Measurements from ENCODE around the gene HOXC9.

Gene HOXC9

GRCh38 chr12:53976172-53976822 lies 23.7 kb upstream of the HOXC9 start:
- DNase-seq: no peak

DNA sequence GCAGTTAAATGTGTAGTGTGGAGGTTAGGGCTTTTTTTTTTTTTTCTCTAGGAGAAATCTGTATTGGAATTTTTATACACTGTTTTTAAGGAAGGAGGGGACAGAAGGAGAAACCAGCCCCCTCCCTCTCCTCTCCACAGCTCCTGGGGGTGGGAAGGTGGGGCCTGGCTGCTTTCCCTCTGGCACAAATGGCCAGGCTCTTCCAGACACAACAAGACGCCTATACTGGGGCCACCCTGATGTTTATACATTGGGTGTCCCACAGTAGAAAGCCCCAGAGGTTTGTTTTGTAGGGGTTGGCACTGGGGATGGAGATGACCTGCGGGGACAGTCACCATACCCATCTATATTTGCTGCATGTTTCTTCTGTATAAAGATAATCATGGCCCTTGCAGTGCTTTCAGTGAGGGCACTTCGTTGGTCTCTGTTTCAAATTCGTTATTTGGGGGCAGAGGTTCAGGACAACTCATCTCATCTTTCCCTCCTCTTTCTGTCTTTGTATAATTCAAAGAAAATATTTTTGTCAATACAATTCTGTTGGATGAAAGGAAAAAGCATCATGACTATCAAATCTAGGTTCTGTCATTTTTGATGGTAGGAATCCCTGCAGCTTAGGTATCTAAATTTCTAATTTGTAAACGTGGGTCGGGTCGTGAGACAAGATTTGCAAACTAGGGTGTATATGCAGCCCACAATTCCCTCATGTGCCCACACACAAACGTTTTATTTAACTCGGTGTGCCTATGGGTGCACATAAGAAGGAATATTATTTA lies 23.0 kb upstream of the HOXC9 start:
- DNase-seq: no peak

GRCh38 chr12:53977596-53978445 lies 22.1 kb upstream of the HOXC9 start:
- no peak for DNase-seq

DNA sequence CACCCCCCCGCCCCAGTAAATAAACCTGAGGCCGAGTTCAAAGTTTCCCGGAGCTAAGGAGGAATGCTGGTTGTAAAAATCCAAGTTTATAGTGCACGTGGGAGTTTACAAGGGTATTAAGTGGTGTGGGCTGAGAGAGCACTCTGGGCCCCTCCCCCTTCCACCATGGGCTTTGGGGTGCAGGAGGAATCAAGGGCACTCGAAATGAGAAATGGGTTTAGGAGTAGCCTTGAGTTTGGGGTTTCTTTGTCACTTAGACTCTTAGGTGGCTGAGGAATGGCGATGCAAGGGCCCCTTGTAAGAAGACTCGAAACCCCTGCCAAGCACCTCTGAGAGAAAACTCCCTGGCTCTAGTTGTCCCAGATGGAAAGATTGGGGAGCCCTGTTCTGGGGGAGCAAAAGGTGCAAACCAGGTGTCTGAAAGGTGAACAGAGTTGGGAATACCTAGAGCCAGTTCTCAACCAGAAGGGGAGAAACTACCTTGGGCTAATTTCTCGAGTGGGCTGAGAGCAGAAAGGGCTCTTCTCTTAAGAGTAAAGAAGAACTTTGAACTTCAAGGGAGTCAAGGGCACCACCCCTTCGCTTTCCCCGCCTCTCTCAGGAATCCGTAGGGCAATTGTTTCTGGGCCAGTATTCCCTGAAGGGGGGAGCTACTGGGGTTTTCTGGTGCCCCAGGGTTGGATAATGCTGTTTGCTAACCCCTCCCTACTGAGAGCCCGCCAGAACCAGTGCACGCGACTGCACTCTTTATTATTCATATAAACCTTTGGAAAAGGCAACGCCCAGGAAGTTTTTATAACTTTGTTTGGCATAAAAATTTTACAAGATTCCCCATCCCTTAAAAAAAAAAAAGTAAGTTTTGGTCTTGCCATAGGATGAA lies 21.2 kb upstream of the HOXC9 start:
- DNase-seq: no peak

DNA sequence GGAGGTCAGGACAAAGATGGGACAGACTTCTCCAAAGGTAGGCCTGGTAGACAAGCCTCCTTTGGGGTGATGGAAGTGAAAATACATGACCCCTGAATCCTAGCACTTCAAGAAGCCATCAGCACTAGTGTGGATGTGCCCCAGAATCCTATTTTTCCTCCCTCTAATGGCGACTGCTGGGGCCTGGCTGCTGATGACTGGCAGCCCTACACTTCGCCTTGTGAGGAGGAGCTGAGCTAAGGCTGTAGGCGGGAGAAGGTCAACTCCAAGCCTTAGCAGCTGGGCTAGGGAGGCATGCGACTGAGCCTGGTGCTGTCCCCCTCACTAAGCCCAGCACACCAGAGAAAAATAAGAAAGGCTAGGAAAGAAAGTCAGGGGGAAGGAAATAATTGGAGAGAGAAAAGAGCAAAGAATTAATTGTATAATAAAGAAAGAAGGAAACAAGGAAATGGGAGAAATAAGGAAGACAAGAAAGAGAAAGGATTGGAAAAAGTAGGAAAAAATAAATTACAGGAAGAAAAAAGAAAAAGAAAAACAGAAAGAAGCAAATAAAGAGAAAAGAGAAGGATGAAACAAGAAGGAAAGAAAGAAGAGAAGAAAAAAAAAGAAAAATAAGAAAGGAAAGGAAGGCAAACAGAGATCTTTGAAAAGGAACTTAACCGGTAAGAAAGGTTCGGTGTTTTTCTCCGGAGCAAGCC lies 19.7 kb upstream of the HOXC9 start:
- no peak for DNase-seq

DNA sequence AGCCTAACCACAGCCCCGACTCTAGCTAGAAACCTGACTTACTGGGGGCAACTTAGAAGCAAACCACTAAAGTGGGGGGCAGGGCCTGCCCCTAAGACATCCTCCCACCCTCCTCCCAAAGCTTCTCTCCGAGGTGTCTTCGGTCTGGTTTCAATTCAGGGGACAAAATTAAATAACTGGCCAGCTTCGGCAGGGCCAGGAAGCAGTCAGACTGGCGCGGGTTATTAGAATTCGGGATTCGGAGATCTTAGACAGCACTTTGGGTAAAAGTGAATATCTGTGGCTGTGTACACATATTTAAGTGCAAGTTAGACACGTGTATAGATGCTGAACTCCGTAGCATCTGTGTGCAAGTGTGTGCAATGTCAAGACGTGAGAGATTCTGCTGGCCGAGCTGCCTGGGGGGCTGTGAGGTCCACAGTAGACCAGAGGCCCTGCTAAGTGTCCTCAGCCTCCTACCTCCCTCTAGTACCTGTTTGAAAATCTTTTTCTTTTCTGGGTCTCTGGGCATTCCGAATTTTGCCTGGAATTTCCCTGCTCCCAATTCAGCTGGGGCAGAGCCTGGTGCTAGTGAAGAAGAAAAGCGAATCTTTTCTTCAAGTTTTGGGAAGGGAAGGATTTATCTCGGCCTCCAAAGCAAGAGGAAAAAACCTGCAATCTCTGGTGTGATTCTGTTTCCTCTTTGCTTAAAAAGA lies 19.0 kb upstream of the HOXC9 start:
- DNase-seq: no peak

DNA sequence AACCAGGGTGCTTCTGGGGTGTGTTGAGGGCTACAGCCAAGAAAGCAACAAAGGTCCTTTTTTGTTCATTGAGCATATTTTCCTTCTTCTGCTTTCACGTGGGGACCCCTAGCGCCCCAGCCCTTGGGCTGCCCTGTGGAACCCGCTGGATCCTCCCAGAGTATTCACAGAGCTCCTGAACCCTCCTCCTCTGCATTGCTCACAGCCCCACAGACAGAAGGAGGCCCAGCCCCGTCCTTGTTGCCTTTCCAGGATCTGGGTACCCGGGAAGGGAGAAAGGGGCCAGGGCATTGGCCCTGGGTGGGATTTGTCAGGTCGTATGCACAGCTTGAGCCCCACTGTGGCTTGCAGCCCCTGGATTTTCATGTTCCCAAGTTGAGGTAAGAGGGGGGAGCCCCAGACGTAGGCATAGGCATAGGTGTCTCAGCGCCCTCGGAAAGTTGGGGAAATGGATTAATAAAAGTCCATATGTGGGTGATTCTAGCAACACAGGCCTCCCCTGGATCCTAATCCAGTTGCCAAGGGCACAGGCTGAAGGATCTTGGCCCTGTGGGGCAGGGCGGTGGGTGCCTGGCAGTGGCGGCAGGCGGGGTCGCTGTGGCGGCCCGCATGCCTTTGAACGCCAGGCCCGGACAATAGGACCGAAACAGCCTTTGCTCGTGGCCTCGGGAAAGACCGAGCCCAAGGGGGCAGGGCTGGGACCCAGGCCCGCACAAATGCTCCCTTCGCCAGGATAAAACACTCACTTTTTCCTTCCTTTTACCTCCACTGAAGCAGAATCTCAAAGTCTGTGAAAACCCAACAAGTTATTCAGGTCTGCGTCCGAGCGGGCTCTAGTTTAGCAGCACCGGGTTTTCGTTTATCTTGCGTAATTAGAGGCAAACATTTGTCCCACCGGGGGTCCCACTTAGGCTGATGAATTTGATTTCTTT lies 18.1 kb upstream of the HOXC9 start:
- DNase-seq: no peak

- DNase-seq: no peak
Measured at GRCh38 chr12:53982648-53983567, 17.1 kb upstream of the HOXC9 start.

- DNase-seq: no peak
Measured at GRCh38 chr12:53983568-53983949, 16.4 kb upstream of the HOXC9 start.

DNA sequence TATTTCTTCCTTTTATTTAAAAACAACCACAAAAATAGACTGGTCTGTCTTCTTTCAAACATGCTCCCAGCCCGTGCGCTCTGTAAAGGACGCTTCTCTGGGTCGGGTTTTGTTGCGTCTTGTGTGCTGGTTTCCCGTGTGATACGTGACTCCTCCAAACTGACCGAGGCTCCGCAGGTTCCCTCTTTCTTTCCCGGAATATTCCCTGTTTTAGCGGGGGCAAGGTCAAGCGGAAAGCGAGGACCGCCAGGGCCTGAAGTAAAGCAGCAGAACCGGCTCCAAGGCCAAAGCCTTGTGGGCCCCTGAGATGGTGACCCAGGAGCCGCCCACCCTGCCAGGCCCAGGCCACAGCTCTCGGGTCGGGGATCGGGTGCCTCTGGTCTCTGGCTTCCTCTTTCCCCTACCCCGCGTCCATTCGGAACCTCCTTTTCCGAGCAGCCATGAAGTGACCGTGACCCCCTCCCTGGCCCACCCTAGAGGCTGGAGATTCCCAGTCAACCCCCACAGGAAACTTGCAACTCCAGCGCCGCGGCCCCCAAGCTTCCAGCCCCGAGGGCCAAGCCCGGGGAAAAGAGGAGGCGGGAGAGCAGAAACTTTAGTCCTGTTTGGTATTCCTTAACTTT lies 15.9 kb upstream of the HOXC9 start:
- no peak for DNase-seq

- no peak for DNase-seq
Measured at GRCh38 chr12:53984901-53985691, 14.9 kb upstream of the HOXC9 start, which contains the start of gene HOXC10. Gene HOXC10, plus strand, starts transcription at chr12:53985146. Its CDS starts 114 bp downstream, at chr12:53985260.

- no peak for DNase-seq
Measured at GRCh38 chr12:53985692-53985993, 14.3 kb upstream of the HOXC9 start.

- DNase-seq: no peak
Measured at GRCh38 chr12:53985994-53986685, 13.8 kb upstream of the HOXC9 start.

DNA sequence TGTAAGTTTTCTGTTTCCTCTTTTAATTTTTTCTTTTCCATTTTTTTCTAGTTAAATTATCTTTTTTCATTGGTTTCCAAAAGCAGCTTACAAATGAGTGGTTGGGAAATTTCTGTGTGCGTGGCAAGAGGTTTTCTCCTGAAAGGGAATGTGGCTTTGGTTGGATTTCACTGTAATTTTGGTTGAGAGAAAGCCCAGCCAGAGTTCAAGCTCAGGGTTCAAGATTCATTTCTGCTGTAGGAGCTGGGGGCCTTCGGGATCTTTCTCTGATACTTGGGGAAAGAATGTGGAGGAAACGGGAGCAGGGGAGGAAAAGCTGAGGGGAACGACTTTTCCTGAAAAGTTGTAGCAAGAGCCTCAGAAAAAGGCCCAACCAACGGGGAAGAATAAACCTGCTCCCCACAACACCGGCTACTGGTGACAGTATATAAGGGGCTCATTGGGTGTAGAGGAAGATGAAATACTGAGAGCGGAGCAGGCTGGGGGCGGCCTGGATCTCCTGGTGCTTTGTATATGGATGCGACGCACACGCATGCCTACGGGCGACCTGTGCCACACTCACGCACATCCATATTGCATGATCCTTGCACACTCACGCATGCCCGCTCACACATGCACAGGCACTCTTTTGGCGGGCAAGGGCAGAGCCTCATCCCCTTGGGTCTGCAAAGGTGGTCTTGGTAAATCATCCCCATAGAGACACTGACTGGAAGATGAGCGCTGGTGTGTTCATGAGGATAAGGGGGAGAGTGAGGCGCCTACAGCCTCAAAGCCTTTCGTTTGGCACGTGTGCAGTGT lies 13.1 kb upstream of the HOXC9 start:
- DNase-seq: no peak

DNA sequence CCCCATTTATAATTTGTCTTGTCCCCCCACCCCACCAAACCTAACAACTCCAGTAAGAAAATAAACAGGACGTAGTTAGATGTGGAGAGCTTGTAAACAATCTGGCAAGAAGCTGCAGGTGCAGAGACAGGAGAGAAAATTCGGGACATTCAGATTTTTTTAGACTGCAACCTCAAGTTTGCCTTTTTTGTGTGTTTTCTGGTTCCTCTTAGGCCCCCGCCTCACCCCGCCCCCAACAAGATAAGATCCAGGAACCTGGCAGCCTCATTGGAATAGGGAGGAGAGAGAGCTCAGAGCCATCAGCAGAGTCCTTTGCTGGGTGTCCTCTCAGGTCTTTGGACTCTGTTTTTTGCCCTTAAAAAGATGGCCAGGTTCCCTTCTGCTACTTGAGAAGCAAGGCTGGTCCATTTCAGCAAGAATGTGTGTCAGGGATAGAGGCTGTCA lies 12.2 kb upstream of the HOXC9 start:
- DNase-seq: no peak

DNA sequence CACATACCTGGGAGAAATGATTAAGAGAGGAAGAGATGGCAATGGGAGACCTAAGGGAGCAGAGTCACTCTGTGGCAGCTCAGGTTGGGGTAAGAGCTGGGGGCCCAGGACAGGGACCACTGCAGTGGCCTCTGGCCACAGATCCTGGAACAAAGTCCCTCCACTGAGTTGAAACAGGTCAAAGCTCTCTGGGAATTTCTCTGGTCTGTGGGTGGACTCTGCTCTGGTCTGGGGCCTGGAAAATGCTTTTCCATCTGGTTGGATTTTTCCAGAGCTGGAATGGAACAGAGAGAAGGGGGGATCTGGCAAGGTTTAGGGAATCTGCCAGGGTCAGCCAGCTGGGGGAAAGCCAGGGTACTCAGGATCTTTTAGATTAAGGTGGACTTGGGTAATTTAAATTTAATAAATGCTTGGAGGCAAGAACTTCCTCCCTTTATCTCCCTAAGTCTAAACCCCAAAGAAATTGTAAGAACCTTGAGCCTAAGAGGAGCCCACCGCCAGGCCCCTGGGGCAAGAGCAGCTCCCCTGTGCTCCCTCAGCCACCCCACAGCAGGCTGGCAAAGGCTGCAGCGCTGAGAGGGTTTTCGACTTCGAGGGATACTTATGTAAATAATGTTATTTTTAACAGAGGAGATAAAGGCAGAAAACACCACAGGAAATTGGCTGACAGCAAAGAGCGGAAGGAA lies 11.3 kb upstream of the HOXC9 start:
- no peak for DNase-seq

All from NK-92 treated with Interleukin-12 subunit alpha and Interleukin-12 subunit beta, amount 100 ng/mL, for 24 hours (cell line).